OCI-LY3 (cell line): Measurements from ENCODE around the gene ST7.

Experiments used
- EZH2phosphoT487 ChIP-seq: fragments of 200-600 bp; shearing (Covaris generic); IDR thresholded peaks from 2 replicates; pipeline ENCODE4 v1.6.1; 2018; ENCODE audit warnings: antibody characterized with exemption, mixed run types, low read depth
- TF ChIP-seq, protein P1 (sequence below): fragments of 200-600, 300-600 bp; sonication (generic); IDR thresholded peaks from 2 replicates; pipeline ENCODE4 v1.5.1; 2014; ENCODE audit warnings: antibody characterized with exemption, low read length, low read depth

DNA sequence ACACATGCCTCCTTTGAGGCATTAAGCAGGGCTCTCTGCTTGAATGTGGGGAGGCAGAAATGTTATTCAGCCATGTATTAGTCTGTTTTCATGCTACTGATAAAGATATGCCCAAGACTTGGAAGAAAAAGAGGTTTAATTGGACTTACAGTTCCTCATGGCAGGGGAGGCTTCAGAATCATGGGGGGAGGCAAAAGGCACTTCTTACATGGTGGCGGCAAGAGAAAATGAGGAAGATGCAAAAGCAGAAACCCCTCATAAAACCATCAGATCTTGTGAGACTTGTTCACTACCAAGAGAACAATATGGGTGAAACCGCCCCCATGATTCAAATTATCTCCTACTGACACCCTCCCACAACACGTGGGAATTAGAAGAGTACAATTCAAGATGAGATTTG lies 37.9 kb downstream of the ST7 start:
- TF ChIP-seq, protein P1, sequence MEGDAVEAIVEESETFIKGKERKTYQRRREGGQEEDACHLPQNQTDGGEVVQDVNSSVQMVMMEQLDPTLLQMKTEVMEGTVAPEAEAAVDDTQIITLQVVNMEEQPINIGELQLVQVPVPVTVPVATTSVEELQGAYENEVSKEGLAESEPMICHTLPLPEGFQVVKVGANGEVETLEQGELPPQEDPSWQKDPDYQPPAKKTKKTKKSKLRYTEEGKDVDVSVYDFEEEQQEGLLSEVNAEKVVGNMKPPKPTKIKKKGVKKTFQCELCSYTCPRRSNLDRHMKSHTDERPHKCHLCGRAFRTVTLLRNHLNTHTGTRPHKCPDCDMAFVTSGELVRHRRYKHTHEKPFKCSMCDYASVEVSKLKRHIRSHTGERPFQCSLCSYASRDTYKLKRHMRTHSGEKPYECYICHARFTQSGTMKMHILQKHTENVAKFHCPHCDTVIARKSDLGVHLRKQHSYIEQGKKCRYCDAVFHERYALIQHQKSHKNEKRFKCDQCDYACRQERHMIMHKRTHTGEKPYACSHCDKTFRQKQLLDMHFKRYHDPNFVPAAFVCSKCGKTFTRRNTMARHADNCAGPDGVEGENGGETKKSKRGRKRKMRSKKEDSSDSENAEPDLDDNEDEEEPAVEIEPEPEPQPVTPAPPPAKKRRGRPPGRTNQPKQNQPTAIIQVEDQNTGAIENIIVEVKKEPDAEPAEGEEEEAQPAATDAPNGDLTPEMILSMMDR = no peak
- TF ChIP-seq EZH2phosphoT487 = no peak
